H1 (cell line): Measurements from ENCODE around the gene DCUN1D2. TPM values are rescaled to one million over a fixed set of nuclear protein-coding genes. Genes with fewer than 3 reads are reported as not detected.

Source experiments
- CTCF ChIA-PET: fragments of 300-600 bp; sonication (Branson Sonifier 250); formaldehyde crosslinking; loops from one replicate; lab custom pipeline; 2021; ENCODE audit not compliant: partially characterized antibody; lab: Charles Lee
- POLR2A ChIA-PET: fragments of 300-600 bp; sonication (Branson Sonifier 250); formaldehyde crosslinking; loops from one replicate; lab custom pipeline; 2021; ENCODE audit warnings: inconsistent platforms; ENCODE audit not compliant: partially characterized antibody; lab: Charles Lee
- DNase-seq, 2 experiments: peaks; one replicate each; pipeline versions ENCODE4 v3.0.0 to v3.0.0-alpha.2; 2010 to 2022; ENCODE audit warnings: low spot score in 2 of 2, low read depth in 1 of 2, mixed read lengths in 1 of 2
- FAIRE-seq: peaks from 2 replicates; lab custom pipeline; 2011; peaks lifted over from hg19 to GRCh38; lab: Jason Lieb, UNC
- H2AFZ ChIP-seq: 2 replicates; pipeline ENCODE4 v1.8.1; 2012; ENCODE audit warnings: low read length, inconsistent platforms
- H2AK5ac ChIP-seq: 2 replicates; pipeline ENCODE4 v1.6.1; 2013; ENCODE audit warnings: low read depth, low read length
- H2BK120ac ChIP-seq: replicated peaks from 2 replicates; pipeline ENCODE3; 2013; ENCODE audit warnings: low read depth, low read length, inconsistent platforms
- H2BK12ac ChIP-seq: 2 replicates; pipeline ENCODE4 v1.6.1; 2013; ENCODE audit warnings: low read depth, low read length
- H2BK15ac ChIP-seq: 2 replicates; pipeline ENCODE4 v1.6.1; 2013; ENCODE audit warnings: low read length
- H2BK20ac ChIP-seq: 2 replicates; pipeline ENCODE4 v1.6.1; 2013; ENCODE audit warnings: low read length
- H2BK5ac ChIP-seq: 2 replicates; pipeline ENCODE4 v1.6.1; 2013; ENCODE audit warnings: low read depth, low read length
- H3K14ac ChIP-seq: 2 replicates; pipeline ENCODE4 v1.6.1; 2013; ENCODE audit warnings: inconsistent platforms; ENCODE audit not compliant: insufficient read length
- H3K18ac ChIP-seq: 2 replicates; pipeline ENCODE4 v1.6.1; 2013; ENCODE audit warnings: low read length; ENCODE audit errors: extremely low read depth
- H3K23ac ChIP-seq: 2 replicates; pipeline ENCODE4 v1.6.1; 2013; ENCODE audit warnings: inconsistent platforms; ENCODE audit not compliant: insufficient read length
- H3K23me2 ChIP-seq: 2 replicates; pipeline ENCODE4 v1.6.1; 2013; ENCODE audit warnings: low read depth, low read length
- H3K27ac ChIP-seq: 2 replicates; pipeline ENCODE4 v1.6.1; 2011; ENCODE audit warnings: low read depth, low read length, inconsistent platforms
- H3K27me3 ChIP-seq, 4 experiments: replicated peaks in 1 of 4; 1 replicate in 1 of 4; 2 replicates in 3 of 4; pipeline versions ENCODE4 v1.6.1 to v1.8.1; 2011 to 2013; ENCODE audit warnings: low read length in 3 of 4, mild to moderate bottlenecking in 3 of 4, inconsistent platforms in 2 of 4, mixed read lengths in 2 of 4, moderate library complexity in 1 of 4; ENCODE audit not compliant: control insufficient read depth in 3 of 4, insufficient read depth in 3 of 4; ENCODE audit errors: extremely low read depth in 1 of 4
- H3K36me3 ChIP-seq, 4 experiments: 2 replicates each; pipeline versions ENCODE4 v1.6.1 to v1.8.1; 2011 to 2013; ENCODE audit warnings: mild to moderate bottlenecking in 4 of 4, low read length in 3 of 4, moderate library complexity in 2 of 4, control low read depth in 1 of 4, inconsistent platforms in 1 of 4; ENCODE audit not compliant: insufficient read depth in 4 of 4, control insufficient read depth in 2 of 4
- H3K4ac ChIP-seq: replicated peaks from 2 replicates; pipeline ENCODE3; 2013; ENCODE audit warnings: low read length, low read depth, mixed read lengths, inconsistent platforms; ENCODE audit not compliant: insufficient read length
- H3K4me1 ChIP-seq, 4 experiments: replicated peaks in 1 of 4; 1 replicate in 1 of 4; 2 replicates in 3 of 4; pipeline versions ENCODE4 v1.6.1 to v1.8.1; 2011 to 2013; ENCODE audit warnings: low read length in 3 of 4, inconsistent platforms in 2 of 4, mixed read lengths in 1 of 4; ENCODE audit not compliant: insufficient read depth in 4 of 4, control insufficient read depth in 3 of 4
- H3K4me2 ChIP-seq, 2 experiments: 2 replicates each; pipeline versions ENCODE4 v1.6.1 to v1.8.1; 2011 to 2013; ENCODE audit warnings: low read depth in 2 of 2, low read length in 2 of 2, control low read depth in 1 of 2, inconsistent platforms in 1 of 2, mild to moderate bottlenecking in 1 of 2; ENCODE audit not compliant: insufficient read depth in 1 of 2
- H3K4me3 ChIP-seq, 4 experiments: fragments of 200-600, 300-600 bp in 1 of 4; sonication (generic), shearing (Covaris generic), sonication (Bioruptor Twin) in 1 of 4; 2 replicates each; pipeline versions ENCODE4 v1.5.1 to v1.8.1; 2011 to 2016; ENCODE audit warnings: low read length in 4 of 4, low read depth in 3 of 4, control low read depth in 2 of 4, inconsistent platforms in 2 of 4, mild to moderate bottlenecking in 2 of 4, mixed read lengths in 1 of 4, moderate library complexity in 1 of 4; ENCODE audit not compliant: insufficient read depth in 2 of 4; ENCODE audit errors: extremely low read depth in 1 of 4
- H3K56ac ChIP-seq: replicated peaks from 2 replicates; pipeline ENCODE3; 2013; ENCODE audit warnings: low read depth, mild to moderate bottlenecking, mixed read lengths, low read length, inconsistent platforms; ENCODE audit not compliant: insufficient read length
- H3K79me1 ChIP-seq: 2 replicates; pipeline ENCODE4 v1.6.1; 2013; ENCODE audit warnings: low read depth, low read length, control low read depth
- H3K79me2 ChIP-seq, 2 experiments: 2 replicates each; pipeline versions ENCODE4 v1.6.1 to v1.8.1; 2012 to 2013; ENCODE audit warnings: low read length in 2 of 2, mild to moderate bottlenecking in 2 of 2, inconsistent platforms in 1 of 2; ENCODE audit not compliant: insufficient read depth in 2 of 2, control insufficient read depth in 1 of 2
- H3K9ac ChIP-seq, 4 experiments: replicated peaks in 1 of 4; 1 replicate in 1 of 4; 2 replicates in 3 of 4; pipeline versions ENCODE4 v1.6.1 to v1.8.1; 2011 to 2013; ENCODE audit warnings: low read depth in 3 of 4, low read length in 3 of 4, control low read depth in 2 of 4, mild to moderate bottlenecking in 2 of 4, moderate library complexity in 2 of 4, inconsistent platforms in 1 of 4; ENCODE audit errors: extremely low read depth in 1 of 4
- H3K9me3 ChIP-seq, 2 experiments: 2 replicates each; pipeline versions ENCODE4 v1.6.1 to v1.8.1; 2012 to 2013; ENCODE audit warnings: mild to moderate bottlenecking in 2 of 2, moderate library complexity in 2 of 2, control low read depth in 1 of 2, inconsistent platforms in 1 of 2, low read depth in 1 of 2, low read length in 1 of 2, mixed read lengths in 1 of 2; ENCODE audit not compliant: insufficient read depth in 2 of 2
- H4K20me1 ChIP-seq, 2 experiments: replicated peaks in 1 of 2; 2 replicates each; pipeline versions ENCODE3 to v1.8.1; 2011 to 2013; ENCODE audit warnings: inconsistent platforms in 2 of 2, low read length in 2 of 2, mild to moderate bottlenecking in 1 of 2; ENCODE audit not compliant: insufficient read depth in 2 of 2, control insufficient read depth in 1 of 2
- H4K5ac ChIP-seq: 2 replicates; pipeline ENCODE4 v1.6.1; 2013; ENCODE audit warnings: low read length, low read depth, mixed read lengths, inconsistent platforms; ENCODE audit not compliant: insufficient read length
- H4K8ac ChIP-seq: 2 replicates; pipeline ENCODE4 v1.8.0; 2013; ENCODE audit warnings: mild to moderate bottlenecking, moderate library complexity, low read length, inconsistent platforms; ENCODE audit not compliant: insufficient read depth; ENCODE audit errors: extremely low read depth
- H4K91ac ChIP-seq: replicated peaks from 2 replicates; pipeline ENCODE3; 2013; ENCODE audit warnings: low read length, mixed read lengths, inconsistent platforms; ENCODE audit not compliant: insufficient read length
- ATF2 ChIP-seq: IDR thresholded peaks from 2 replicates; pipeline ENCODE4 v1.6.1; 2012; ENCODE audit warnings: low read length, inconsistent platforms
- ATF3 ChIP-seq: IDR thresholded peaks from 2 replicates; pipeline ENCODE4 v1.6.1; 2011; ENCODE audit warnings: low read depth, mild to moderate bottlenecking, low read length; ENCODE audit not compliant: insufficient read depth
- CBX5 ChIP-seq: fragments of 300-800, 300-1000 bp; sonication (generic); IDR thresholded peaks from 2 replicates; pipeline ENCODE4 v1.7.1; 2016; ENCODE audit warnings: antibody characterized with exemption, low read length, low read depth
- CHD1 ChIP-seq: IDR thresholded peaks from 2 replicates; pipeline ENCODE4 v1.6.1; 2012; ENCODE audit warnings: low read depth, low read length, improper control_type of control experiment
- CTBP2 ChIP-seq: IDR thresholded peaks from 2 replicates; pipeline ENCODE4 v1.7.0; 2011; ENCODE audit warnings: borderline replicate concordance, mild to moderate bottlenecking, moderate library complexity, mixed read lengths, low read length; ENCODE audit not compliant: insufficient read depth, insufficient read length
- FOSL1 ChIP-seq: IDR thresholded peaks from 2 replicates; pipeline ENCODE4 v1.6.1; 2011; ENCODE audit warnings: mild to moderate bottlenecking, low read depth, low read length, moderate library complexity; ENCODE audit not compliant: insufficient read depth
- GTF2F1 ChIP-seq: IDR thresholded peaks from 2 replicates; pipeline ENCODE4 v1.6.1; 2012; ENCODE audit warnings: low read depth, low read length, improper control_type of control experiment, borderline replicate concordance
- JUND ChIP-seq: IDR thresholded peaks from 2 replicates; pipeline ENCODE4 v1.6.1; 2011; ENCODE audit warnings: mild to moderate bottlenecking, improper control_type of control experiment, low read length
- POLR2A ChIP-seq, 2 experiments: IDR thresholded peaks; 1 replicate in 1 of 2; 2 replicates in 1 of 2; pipeline ENCODE4 v1.6.1; 2011; ENCODE audit warnings: low read depth in 2 of 2, low read length in 2 of 2, mild to moderate bottlenecking in 2 of 2; ENCODE audit errors: control extremely low read depth in 1 of 2
- RFX5 ChIP-seq: IDR thresholded peaks from 2 replicates; pipeline ENCODE4 v1.6.1; 2011; ENCODE audit warnings: low read depth, low read length, improper control_type of control experiment, borderline replicate concordance
- SIX5 ChIP-seq: IDR thresholded peaks from 2 replicates; pipeline ENCODE4 v1.6.1; 2011; ENCODE audit warnings: mild to moderate bottlenecking, low read depth, low read length
- ZNF274 ChIP-seq: IDR thresholded peaks from 2 replicates; pipeline ENCODE4 v1.7.0; 2012; ENCODE audit warnings: low read length, borderline replicate concordance; ENCODE audit errors: extremely low read depth
- WGBS, 2 experiments: shearing (Covaris generic) in 1 of 2; methylation state at CpG; one replicate each; pipeline versions ENCODE4 v1.1.6 to v1.1.7; 2013 to 2015; ENCODE audit warnings: low lambda C conversion rate in 2 of 2, mixed read lengths in 2 of 2, inconsistent platforms in 1 of 2, low coverage in 1 of 2, missing lambda C conversion rate in 1 of 2; ENCODE audit not compliant: insufficient replicate concordance in 2 of 2, insufficient coverage in 1 of 2, insufficient read length in 1 of 2; ENCODE audit errors: extremely low coverage in 1 of 2, missing lambda C conversion rate in 1 of 2; 5-methylcytosine and 5-hydroxymethylcytosine counted together
- polyA plus RNA-seq, 7 experiments: library from polyadenylated mRNA; depleted of rRNA in 3 of 7; stranded (reverse) in 5 of 7; unstranded in 2 of 7; fragments of >200 nt in 5 of 7; fragments of 200-250 nt in 2 of 7; gene quantifications; 1 replicate in 5 of 7; 2 replicates in 1 of 7; 4 replicates in 1 of 7; pipeline versions ENCODE4 v1.2.1 to v1.2.3, GENCODE V29; 2011 to 2013; ENCODE audit warnings: missing spikeins in 2 of 7, mixed read lengths in 2 of 7
- total RNA-seq: library from RNA; stranded (reverse); fragmentation: NEBNext Ultra II Directional; extraction: Animal tissue kit (Norgen Biotek cat#: 25700); gene quantifications from 2 replicates; pipeline ENCODE4 v1.2.1, GENCODE V29; 2021

DCUN1D2 gene
- total and polyA plus RNA-seq, 2 of the 8 experiments (the other 6 are each of a cell fraction or from before 2014, with no cell fraction given) = 19.5 to 35.3 TPM

GRCh38 chr13:113464476-113464875, 26.0 kb downstream of the DCUN1D2 start:
- H3K23ac ChIP-seq = no peak overlapping the region
- no peak overlapping the region for H3K14ac ChIP-seq
- H2BK5ac ChIP-seq = no peak overlapping the region
- no peak overlapping the region for H3K4me3 ChIP-seq
- H2BK20ac ChIP-seq = no peak overlapping the region
- H3K23me2 ChIP-seq = no peaks in the 10 kb centered on the region
- FAIRE-seq (no peak), DNase-seq (no peak)
- H3K4me2 ChIP-seq = no peak overlapping the region
- peaks cover 3% of the 10 kb centered on the region for H3K79me1 ChIP-seq
- H3K56ac ChIP-seq = no peak overlapping the region
- H2BK120ac ChIP-seq = no peak overlapping the region
- peaks cover 0 to 8% of the 10 kb centered on the region in 2 experiments; a peak in 1 of 4 replicates for H3K79me2 ChIP-seq
- no peak overlapping the region for H4K5ac ChIP-seq
- H3K36me3 ChIP-seq = peaks cover 6 to 65% (median 23%) of the 10 kb centered on the region in 4 experiments; a peak in 7 of 8 replicates
- peaks cover 0 to 14% (median 5%) of the 10 kb centered on the region in 4 experiments; a peak in 6 of 7 replicates for H3K4me1 ChIP-seq
- H3K9ac ChIP-seq = no peak overlapping the region
- no peak overlapping the region for H4K91ac ChIP-seq
- H3K4ac ChIP-seq = no peak overlapping the region
- H3K27me3 ChIP-seq = no peaks in the 10 kb centered on the region
- peaks cover 0 to 7% of the 10 kb centered on the region in 2 experiments for H4K20me1 ChIP-seq
- peak overlapping the region; percentile 71 for H4K8ac ChIP-seq
- H2BK15ac ChIP-seq = no peak overlapping the region
- H2BK12ac ChIP-seq = no peak overlapping the region
- 93% methylated on average over 16 of the region's 16 CpGs; no CpG with 5 or more reads in 1 of the 2 experiments for WGBS, 2 experiments
- H2AK5ac ChIP-seq = no peak overlapping the region
- H3K27ac ChIP-seq = no peak overlapping the region
- H2AFZ ChIP-seq = no peak overlapping the region
- CTCF ChIA-PET = interaction anchor here (1.2 to 1.5 kb wide), 3 partner anchors 13 to 98 kb away, joined by 3 to 7 read pairs (median 5); no protein-coding TSS in a partner anchor
- no peak overlapping the region for H3K18ac ChIP-seq
- POLR2A ChIA-PET = no interaction called here
- H3K9me3 ChIP-seq = no peaks in the 10 kb centered on the region
- TF ChIP-seq CBX5 (no peak), CHD1 (no peak), GTF2F1 (no peak), RFX5 (no peak), CTBP2 (no peak), SIX5 (no peak), ATF2 (no peak), ATF3 (no peak), FOSL1 (no peak), ZNF274 (no peak), JUND (no peak), POLR2A (IDR thresholded peaks at IDR 0.05; ENCODE audit: control extremely low read depth in 1 of 2, low read depth in 2 of 2, low read length in 2 of 2) (no peak)
